HEK293 (cell line): Measurements from ENCODE around the gene TCERG1L.

ENCODE experiments used
- CTCF ChIA-PET: fragments of 350-600 bp; formaldehyde crosslinking; extraction: SDS; loops from one replicate; lab custom pipeline; 2021; ENCODE audit warnings: antibody characterized with exemption; lab: Yijun Ruan, JAX
- POLR2A ChIA-PET: fragments of 300-600 bp; formaldehyde crosslinking; extraction: SDS; loops from one replicate; lab custom pipeline; 2020; ENCODE audit warnings: antibody characterized with exemption, inconsistent platforms; lab: Yijun Ruan, JAX
- H3K27ac ChIP-seq: fragments of 200-500 bp; sonication (Bioruptor generic); 2 replicates; pipeline ENCODE4 v1.5.1; 2014; ENCODE audit warnings: low read depth, low read length, control low read depth, inconsistent platforms; ENCODE audit errors: extremely low read depth
- H3K36me3 ChIP-seq, 2 experiments: fragments of 200-500 bp in 1 of 2; sonication (Bioruptor generic) in 1 of 2; 1 replicate in 1 of 2; 2 replicates in 1 of 2; pipeline ENCODE4 v1.5.1; 2014 to 2017; ENCODE audit warnings: inconsistent platforms in 2 of 2, low read length in 2 of 2; ENCODE audit not compliant: control insufficient read depth in 2 of 2, insufficient read depth in 1 of 2
- H3K4me1 ChIP-seq: fragments of 200-500 bp; sonication (Bioruptor generic); 2 replicates; pipeline ENCODE4 v1.5.1; 2014; ENCODE audit warnings: mild to moderate bottlenecking, low read length, inconsistent platforms; ENCODE audit not compliant: control insufficient read depth, insufficient read depth
- H3K4me3 ChIP-seq: 2 replicates; pipeline ENCODE4 v1.5.1; 2011; ENCODE audit warnings: low read depth, mild to moderate bottlenecking, control low read depth, low read length, moderate library complexity
- H3K9me3 ChIP-seq: fragments of 200-500 bp; sonication (Bioruptor generic); 2 replicates; pipeline ENCODE4 v1.5.1; 2014; ENCODE audit warnings: low read depth, low read length, inconsistent platforms; ENCODE audit not compliant: control insufficient read depth, insufficient read depth
- BCL11A ChIP-seq: fragments of 450-650 bp; formaldehyde crosslinking; IDR thresholded peaks from 2 replicates; pipeline ENCODE4 v1.5.1; 2016; ENCODE audit warnings: low read depth, missing biosample characterization, missing genetic modification characterization
- BCL11B ChIP-seq: fragments of 450-650 bp; formaldehyde crosslinking; IDR thresholded peaks from 2 replicates; pipeline ENCODE4 v1.5.1; 2016; ENCODE audit warnings: low read depth, missing biosample characterization, missing genetic modification characterization
- HOXC10 ChIP-seq: sonication (generic); formaldehyde crosslinking; IDR thresholded peaks from 2 replicates; pipeline ENCODE4 v1.8.1; 2023; ENCODE audit warnings: mild to moderate bottlenecking, missing genetic modification reagents
- KLF16 ChIP-seq: fragments of 450-650 bp; formaldehyde crosslinking; IDR thresholded peaks from 2 replicates; pipeline ENCODE4 v1.5.1; 2017; ENCODE audit warnings: missing biosample characterization, missing genetic modification characterization
- KLF9 ChIP-seq: fragments of 450-650 bp; formaldehyde crosslinking; IDR thresholded peaks from 2 replicates; pipeline ENCODE4 v1.5.1; 2016; ENCODE audit warnings: missing biosample characterization, missing genetic modification characterization, low read depth
- SP3 ChIP-seq: fragments of 450-650 bp; formaldehyde crosslinking; IDR thresholded peaks from 2 replicates; pipeline ENCODE4 v1.5.1; 2016; ENCODE audit warnings: missing biosample characterization, missing genetic modification characterization
- SP7 ChIP-seq: fragments of 450-650 bp; formaldehyde crosslinking; IDR thresholded peaks from 2 replicates; pipeline ENCODE4 v1.5.1; 2016; ENCODE audit warnings: missing biosample characterization, missing genetic modification characterization
- ZBTB17 ChIP-seq: fragments of 450-650 bp; formaldehyde crosslinking; IDR thresholded peaks from 2 replicates; pipeline ENCODE4 v1.5.1; 2016; ENCODE audit warnings: missing biosample characterization, missing genetic modification characterization
- ZNF174 ChIP-seq: fragments of 450-650 bp; formaldehyde crosslinking; IDR thresholded peaks from 2 replicates; pipeline ENCODE4 v1.5.0; 2017; ENCODE audit warnings: missing biosample characterization, mild to moderate bottlenecking, missing genetic modification characterization
- ZNF19 ChIP-seq: fragments of 450-650 bp; formaldehyde crosslinking; IDR thresholded peaks from 2 replicates; pipeline ENCODE4; 2016; ENCODE audit warnings: missing biosample characterization, missing genetic modification characterization, low read depth
- ZNF202 ChIP-seq: fragments of 450-650 bp; formaldehyde crosslinking; IDR thresholded peaks from 2 replicates; pipeline ENCODE4 v1.5.1; 2016; ENCODE audit warnings: missing biosample characterization, missing genetic modification characterization, borderline replicate concordance
- ZNF274 ChIP-seq, 2 experiments: fragments of 200-500 bp in 1 of 2; fragments of 450-650 bp in 1 of 2; sonication (Bioruptor generic) in 1 of 2; formaldehyde crosslinking in 1 of 2; IDR thresholded peaks; 2 replicates each; pipeline versions ENCODE4 v1.5.1 to v1.6.1; 2014 to 2016; ENCODE audit warnings: borderline replicate concordance in 1 of 2, inconsistent platforms in 1 of 2, low read length in 1 of 2, missing biosample characterization in 1 of 2, missing genetic modification characterization in 1 of 2
- ZNF37A ChIP-seq: fragments of 450-650 bp; IDR thresholded peaks from 2 replicates; pipeline ENCODE4 v1.5.1; 2018; ENCODE audit warnings: missing biosample characterization, missing genetic modification characterization
- ZNF426 ChIP-seq: fragments of 450-650 bp; formaldehyde crosslinking; IDR thresholded peaks from 2 replicates; pipeline ENCODE4 v1.5.1; 2017; ENCODE audit warnings: missing biosample characterization, missing genetic modification characterization, mild to moderate bottlenecking, inconsistent platforms, moderate library complexity
- ZNF473 ChIP-seq: fragments of 450-650 bp; formaldehyde crosslinking; IDR thresholded peaks from 2 replicates; pipeline ENCODE4 v1.5.1; 2017; ENCODE audit warnings: missing biosample characterization, missing genetic modification characterization
- ZNF555 ChIP-seq: fragments of 450-650 bp; formaldehyde crosslinking; conservative IDR thresholded peaks from 2 replicates; pipeline ENCODE4 v1.5.1; 2017; ENCODE audit warnings: missing biosample characterization, mild to moderate bottlenecking, missing genetic modification characterization, inconsistent platforms
- ZNF701 ChIP-seq: fragments of 450-650 bp; formaldehyde crosslinking; IDR thresholded peaks from 2 replicates; pipeline ENCODE4 v1.5.1; 2016; ENCODE audit warnings: missing biosample characterization, missing genetic modification characterization
- ZNF792 ChIP-seq: fragments of 450-650 bp; formaldehyde crosslinking; IDR thresholded peaks from 2 replicates; pipeline ENCODE4 v1.5.1; 2016; ENCODE audit warnings: missing biosample characterization, missing genetic modification characterization
- ZNF830 ChIP-seq: fragments of 450-650 bp; IDR thresholded peaks from 2 replicates; pipeline ENCODE4 v1.5.0; 2018; ENCODE audit warnings: missing biosample characterization, missing genetic modification characterization, low read depth, mild to moderate bottlenecking, moderate library complexity
- ZNF837 ChIP-seq: fragments of 450-650 bp; formaldehyde crosslinking; IDR thresholded peaks from 2 replicates; pipeline ENCODE4 v1.5.1; 2016; ENCODE audit warnings: missing biosample characterization, missing genetic modification characterization
- TF ChIP-seq, protein P1 (sequence below): fragments of 450-650 bp; formaldehyde crosslinking; IDR thresholded peaks from 2 replicates; pipeline ENCODE4 v1.5.1; 2016; ENCODE audit warnings: missing biosample characterization, missing genetic modification characterization
- TF ChIP-seq, protein P2 (sequence below): fragments of 450-650 bp; formaldehyde crosslinking; IDR thresholded peaks from 2 replicates; pipeline ENCODE4 v1.5.1; 2017; ENCODE audit warnings: missing biosample characterization, missing genetic modification characterization
- TF ChIP-seq, protein P3 (sequence below): fragments of 450-650 bp; formaldehyde crosslinking; IDR thresholded peaks from 2 replicates; pipeline ENCODE4 v1.5.1; 2016; ENCODE audit warnings: missing biosample characterization, missing genetic modification characterization
- TF ChIP-seq, protein P4 (sequence below): fragments of 450-650 bp; IDR thresholded peaks from 2 replicates; pipeline ENCODE4 v1.5.1; 2018; ENCODE audit warnings: missing biosample characterization, missing genetic modification characterization

The TCERG1L gene

DNA sequence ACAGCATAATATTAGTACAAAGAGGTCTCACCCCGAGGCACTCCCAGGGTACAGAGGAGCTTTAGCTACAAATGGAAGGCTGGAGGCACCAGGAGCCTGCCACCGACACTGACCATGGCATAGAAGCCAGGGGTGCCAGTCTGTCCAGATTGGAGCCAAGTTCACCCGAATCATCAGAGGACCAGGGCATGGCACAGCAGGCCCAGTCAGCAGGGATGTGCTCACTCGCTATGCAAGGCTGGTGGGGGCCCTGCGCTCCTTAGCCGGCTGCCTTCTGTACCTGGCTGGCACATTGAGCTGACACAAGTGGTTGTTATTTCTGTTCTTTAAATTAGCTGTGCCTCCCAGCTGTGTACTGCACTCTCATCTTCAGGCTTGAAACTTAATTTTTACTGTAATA lies 149.3 kb downstream of the TCERG1L start (continued):
- TF ChIP-seq, protein P1, sequence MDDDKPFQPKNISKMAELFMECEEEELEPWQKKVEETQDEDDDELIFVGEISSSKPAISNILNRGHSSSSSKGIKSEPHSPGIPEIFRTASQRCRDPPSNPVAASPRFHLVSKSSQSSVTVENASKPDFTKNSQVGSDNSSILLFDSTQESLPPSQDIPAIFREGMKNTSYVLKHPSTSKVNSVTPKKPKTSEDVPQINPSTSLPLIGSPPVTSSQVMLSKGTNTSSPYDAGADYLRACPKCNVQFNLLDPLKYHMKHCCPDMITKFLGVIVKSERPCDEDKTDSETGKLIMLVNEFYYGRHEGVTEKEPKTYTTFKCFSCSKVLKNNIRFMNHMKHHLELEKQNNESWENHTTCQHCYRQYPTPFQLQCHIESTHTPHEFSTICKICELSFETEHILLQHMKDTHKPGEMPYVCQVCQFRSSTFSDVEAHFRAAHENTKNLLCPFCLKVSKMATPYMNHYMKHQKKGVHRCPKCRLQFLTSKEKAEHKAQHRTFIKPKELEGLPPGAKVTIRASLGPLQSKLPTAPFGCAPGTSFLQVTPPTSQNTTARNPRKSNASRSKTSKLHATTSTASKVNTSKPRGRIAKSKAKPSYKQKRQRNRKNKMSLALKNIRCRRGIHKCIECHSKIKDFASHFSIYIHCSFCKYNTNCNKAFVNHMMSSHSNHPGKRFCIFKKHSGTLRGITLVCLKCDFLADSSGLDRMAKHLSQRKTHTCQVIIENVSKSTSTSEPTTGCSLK: no peak
- TF ChIP-seq ZNF701 (tag by site-specific recombination) (no peak), ZNF426 (no peak), ZNF837 (no peak), ZNF19 (tag by site-specific recombination) (no peak), BCL11A (tag by site-specific recombination) (no peak), KLF9 (no peak), ZNF792 (tag by site-specific recombination) (no peak), ZNF274 (IDR thresholded peaks at IDR 0.05; ENCODE audit: low read length) (no peak), ZNF274 (tag by site-specific recombination; IDR thresholded peaks at IDR 0.05; ENCODE audit: borderline replicate concordance) (no peak)
- TF ChIP-seq, protein P2, sequence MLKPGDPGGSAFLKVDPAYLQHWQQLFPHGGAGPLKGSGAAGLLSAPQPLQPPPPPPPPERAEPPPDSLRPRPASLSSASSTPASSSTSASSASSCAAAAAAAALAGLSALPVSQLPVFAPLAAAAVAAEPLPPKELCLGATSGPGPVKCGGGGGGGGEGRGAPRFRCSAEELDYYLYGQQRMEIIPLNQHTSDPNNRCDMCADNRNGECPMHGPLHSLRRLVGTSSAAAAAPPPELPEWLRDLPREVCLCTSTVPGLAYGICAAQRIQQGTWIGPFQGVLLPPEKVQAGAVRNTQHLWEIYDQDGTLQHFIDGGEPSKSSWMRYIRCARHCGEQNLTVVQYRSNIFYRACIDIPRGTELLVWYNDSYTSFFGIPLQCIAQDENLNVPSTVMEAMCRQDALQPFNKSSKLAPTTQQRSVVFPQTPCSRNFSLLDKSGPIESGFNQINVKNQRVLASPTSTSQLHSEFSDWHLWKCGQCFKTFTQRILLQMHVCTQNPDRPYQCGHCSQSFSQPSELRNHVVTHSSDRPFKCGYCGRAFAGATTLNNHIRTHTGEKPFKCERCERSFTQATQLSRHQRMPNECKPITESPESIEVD (tag by site-specific recombination): no peak

DNA sequence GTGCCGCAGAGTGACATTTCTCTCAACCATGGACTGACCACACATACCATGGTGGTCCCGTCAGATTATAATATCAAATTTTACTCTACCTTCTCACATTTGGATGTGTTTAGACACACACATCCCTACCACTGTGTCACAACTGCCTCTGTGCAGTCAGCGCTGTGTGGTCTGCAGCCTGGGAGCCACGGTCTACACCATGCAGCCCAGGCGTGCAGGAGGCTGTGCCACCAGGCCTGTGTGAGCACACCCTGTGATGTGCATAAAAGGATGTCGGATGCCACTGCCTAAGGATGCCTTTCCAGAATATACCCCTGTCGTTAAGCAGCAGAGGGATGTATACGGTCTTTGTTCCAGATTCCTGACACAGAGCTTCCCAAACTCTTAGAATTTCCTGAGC lies 150.4 kb downstream of the TCERG1L start:
- ChIA-PET POLR2A (no interaction called here), CTCF (no interaction called here)
- TF ChIP-seq ZNF555 (tag by site-specific recombination): no peak
- no peaks in the 10 kb centered on the region for H3K9me3 ChIP-seq
- no peaks in the 10 kb centered on the region for H3K4me1 ChIP-seq
- no peak overlapping the region for H3K27ac ChIP-seq
- H3K4me3 ChIP-seq: no peak overlapping the region
- H3K36me3 ChIP-seq: no peaks in the 10 kb centered on the region

DNA sequence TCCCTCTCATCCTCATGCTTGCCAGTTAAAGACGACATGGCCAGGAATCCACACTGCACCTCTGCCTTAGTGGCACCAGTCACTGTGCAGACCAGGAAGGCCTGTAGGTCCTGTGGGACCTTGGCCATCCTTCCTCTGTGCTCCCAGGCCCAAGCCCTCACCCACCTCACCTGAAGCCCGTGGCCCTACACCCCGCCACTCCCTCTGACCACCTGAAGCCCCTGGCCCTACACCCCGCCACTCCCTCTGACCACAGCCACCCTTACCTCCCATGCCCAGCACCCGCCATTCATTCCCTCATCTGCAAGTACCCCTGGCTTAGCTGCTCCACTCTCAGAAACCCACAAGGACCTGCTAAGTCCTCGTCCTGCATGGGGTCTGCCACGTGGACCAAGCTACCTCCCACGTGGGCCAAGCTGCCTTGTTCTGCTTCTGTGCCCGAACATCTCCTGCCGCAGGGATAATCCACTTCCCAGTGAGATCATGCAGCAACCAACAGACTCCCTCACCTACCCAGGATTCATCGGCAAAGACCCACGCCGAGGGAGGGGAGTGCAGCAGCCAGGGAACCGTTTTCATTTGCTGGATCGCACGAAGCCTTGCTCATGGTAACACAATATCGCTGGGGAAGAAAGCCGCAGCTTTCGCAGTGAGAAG lies 151.2 kb downstream of the TCERG1L start:
- CTCF ChIA-PET: no interaction called here
- no peaks in the 10 kb centered on the region for H3K4me1 ChIP-seq
- POLR2A ChIA-PET: no interaction called here
- no peaks in the 10 kb centered on the region for H3K36me3 ChIP-seq
- TF ChIP-seq ZNF426: no peak
- TF ChIP-seq, all 188 proteins: peak for 0
- Histone ChIP-seq H3K27ac (no peak overlapping the region), H3K4me3 (no peak overlapping the region), H3K9me3 (no peaks in the 10 kb centered on the region)

DNA sequence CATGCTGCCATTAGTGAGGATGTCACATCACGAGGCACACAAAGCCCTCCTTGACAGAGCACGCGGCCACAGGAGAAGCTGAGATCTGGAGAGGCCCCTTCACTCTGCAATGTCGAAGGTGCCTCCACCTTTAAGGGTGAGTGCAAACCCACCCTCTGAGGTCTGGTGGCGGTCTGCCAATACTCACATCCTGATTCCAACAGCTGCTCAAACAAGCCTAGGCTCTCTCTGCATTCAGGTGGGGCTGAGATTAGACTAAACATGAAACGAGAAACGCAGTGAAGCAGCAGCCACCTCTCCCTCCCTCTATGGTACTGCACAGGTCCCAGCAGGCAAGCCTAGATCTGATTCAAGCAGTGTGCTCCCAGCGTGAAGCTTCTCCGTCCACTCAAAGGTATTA lies 151.8 kb downstream of the TCERG1L start:
- H3K36me3 ChIP-seq: no peaks in the 10 kb centered on the region
- H3K4me1 ChIP-seq: no peaks in the 10 kb centered on the region
- H3K4me3 ChIP-seq: no peak overlapping the region
- CTCF ChIA-PET: no interaction called here
- POLR2A ChIA-PET: no interaction called here
- H3K27ac ChIP-seq: no peak overlapping the region
- H3K9me3 ChIP-seq: no peaks in the 10 kb centered on the region
- TF ChIP-seq ZBTB17: no peak
- no peak for TF ChIP-seq SP3 (tag by site-specific recombination)
- no peak for TF ChIP-seq BCL11B (tag by site-specific recombination)
- TF ChIP-seq ZNF174 (tag by site-specific recombination): no peak
- TF ChIP-seq ZNF555 (tag by site-specific recombination): no peak
- TF ChIP-seq ZNF202 (tag by site-specific recombination): no peak
- TF ChIP-seq KLF16: no peak
- TF ChIP-seq ZNF830 (tag by site-specific recombination): no peak
- TF ChIP-seq ZNF473: no peak
- TF ChIP-seq ZNF37A (tag by site-specific recombination): no peak
- TF ChIP-seq, protein P3, sequence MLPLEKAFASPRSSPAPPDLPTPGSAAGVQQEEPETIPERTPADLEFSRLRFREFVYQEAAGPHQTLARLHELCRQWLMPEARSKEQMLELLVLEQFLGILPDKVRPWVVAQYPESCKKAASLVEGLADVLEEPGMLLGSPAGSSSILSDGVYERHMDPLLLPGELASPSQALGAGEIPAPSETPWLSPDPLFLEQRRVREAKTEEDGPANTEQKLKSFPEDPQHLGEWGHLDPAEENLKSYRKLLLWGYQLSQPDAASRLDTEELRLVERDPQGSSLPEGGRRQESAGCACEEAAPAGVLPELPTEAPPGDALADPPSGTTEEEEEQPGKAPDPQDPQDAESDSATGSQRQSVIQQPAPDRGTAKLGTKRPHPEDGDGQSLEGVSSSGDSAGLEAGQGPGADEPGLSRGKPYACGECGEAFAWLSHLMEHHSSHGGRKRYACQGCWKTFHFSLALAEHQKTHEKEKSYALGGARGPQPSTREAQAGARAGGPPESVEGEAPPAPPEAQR (tag by site-specific recombination): no peak
- TF ChIP-seq, protein P4, sequence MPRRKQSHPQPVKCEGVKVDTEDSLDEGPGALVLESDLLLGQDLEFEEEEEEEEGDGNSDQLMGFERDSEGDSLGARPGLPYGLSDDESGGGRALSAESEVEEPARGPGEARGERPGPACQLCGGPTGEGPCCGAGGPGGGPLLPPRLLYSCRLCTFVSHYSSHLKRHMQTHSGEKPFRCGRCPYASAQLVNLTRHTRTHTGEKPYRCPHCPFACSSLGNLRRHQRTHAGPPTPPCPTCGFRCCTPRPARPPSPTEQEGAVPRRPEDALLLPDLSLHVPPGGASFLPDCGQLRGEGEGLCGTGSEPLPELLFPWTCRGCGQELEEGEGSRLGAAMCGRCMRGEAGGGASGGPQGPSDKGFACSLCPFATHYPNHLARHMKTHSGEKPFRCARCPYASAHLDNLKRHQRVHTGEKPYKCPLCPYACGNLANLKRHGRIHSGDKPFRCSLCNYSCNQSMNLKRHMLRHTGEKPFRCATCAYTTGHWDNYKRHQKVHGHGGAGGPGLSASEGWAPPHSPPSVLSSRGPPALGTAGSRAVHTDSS (tag by site-specific recombination): no peak
- no peak for TF ChIP-seq HOXC10
- no peak for TF ChIP-seq SP7 (tag by site-specific recombination)
